ENCODE data around the gene CYB561A3.

The CYB561A3 gene

DNA sequence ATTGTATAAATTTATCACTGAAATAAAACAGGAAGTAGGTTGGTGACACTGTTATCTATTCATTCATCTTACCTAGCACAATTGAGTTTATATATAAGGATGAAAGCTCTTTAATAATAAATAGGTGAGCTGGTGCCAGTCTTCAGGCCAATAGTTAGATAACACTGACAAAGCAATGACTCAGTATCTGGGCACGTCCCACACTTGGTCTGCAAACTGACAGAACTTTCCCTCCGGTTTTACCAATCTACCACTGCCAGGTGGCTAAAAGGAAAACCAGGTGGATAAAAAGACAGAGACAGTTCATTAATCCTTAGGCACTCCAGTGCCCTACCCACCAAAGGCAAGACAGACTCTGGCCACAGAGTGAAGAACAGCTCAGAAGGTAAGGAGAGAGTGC lies 46.4 kb downstream of the CYB561A3 start:
- no peak for DNase-seq

DNA sequence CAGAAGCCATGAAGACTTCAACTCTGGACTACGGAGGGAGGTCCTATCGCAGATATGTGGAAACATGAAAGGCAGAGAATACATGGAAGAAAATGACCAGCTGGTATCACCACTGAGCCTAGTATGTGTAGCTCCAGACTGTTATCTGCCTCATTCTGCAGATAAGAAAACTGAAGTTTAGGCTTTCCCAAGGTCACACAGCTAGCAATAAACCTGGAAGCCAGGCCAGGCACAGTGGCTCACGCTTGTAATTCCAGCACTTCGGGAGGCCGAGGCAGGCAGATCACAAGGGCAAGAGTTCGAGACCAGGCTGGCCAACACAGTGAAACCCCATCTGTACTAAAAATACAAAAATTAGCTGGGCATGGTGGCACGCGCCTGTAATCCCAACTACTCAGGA lies 50.9 kb downstream of the CYB561A3 start:
- no peak for DNase-seq

DNA sequence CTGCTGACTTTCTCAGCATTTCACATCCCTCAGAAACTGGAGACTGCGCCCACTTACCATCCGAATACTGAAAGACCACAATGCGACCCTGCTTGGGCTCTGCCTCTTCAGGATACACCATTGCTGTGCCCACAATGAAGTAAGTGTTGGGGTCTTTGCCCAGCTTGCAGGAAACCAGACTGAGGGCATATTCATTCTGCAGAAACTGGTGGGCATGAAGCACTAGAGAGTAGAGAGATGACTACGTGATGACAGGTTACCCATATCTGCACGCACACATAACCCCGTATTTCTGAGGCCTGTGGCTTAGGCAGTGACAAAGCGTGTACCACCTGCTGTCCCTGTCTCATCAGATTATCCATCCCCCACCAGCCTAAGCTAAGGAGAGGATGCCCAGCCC lies 51.9 kb downstream of the CYB561A3 start:
- no peak for DNase-seq

- no peak for DNase-seq
These were observed 52.5 kb downstream of the CYB561A3 start for GRCh38 chr11:61309141-61309540.

DNA sequence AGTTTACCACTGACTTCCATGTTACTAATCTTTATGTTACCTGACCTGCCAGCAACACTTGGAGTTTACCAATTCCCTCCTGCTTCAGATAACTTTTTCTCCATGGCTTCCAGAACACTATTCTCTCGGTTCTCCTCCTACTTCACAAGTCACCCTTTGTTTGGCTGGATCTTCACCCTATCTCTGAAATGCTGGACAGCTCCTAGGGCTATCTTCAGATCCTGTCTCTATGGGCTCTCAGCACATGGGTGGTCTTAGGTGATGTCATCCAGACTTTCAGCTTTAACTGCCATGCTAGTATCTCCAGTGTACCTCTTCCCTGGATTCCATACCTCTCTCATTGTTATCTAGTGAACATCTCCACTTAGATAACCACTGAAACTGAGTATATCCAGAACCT lies 54.3 kb downstream of the CYB561A3 start:
- DNase-seq, result no peak

GRCh38 chr11:61306221-61306620 lies 55.5 kb downstream of the CYB561A3 start:
- DNase-seq, result no peak

DNA sequence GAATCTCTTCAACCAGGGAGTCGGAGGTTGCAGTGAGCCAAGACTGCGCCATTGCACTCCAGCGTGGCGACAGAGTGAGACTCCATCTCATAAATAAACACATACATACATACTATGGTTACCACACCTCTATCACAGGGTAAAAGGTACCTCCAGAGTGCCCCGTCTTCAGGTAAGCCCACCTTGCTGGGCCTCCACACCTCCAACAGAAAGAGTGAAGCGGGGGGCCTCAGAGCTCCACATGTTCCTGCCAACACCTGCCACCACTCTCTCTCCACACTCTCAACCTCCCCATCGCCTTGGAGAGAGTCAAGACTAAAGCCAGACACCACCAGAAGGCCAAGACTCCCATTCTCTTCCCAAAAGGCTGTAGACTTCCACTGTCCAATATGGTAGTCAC lies 56.3 kb downstream of the CYB561A3 start:
- no peak for DNase-seq

GRCh38 chr11:61303725-61304124 lies 58.0 kb downstream of the CYB561A3 start:
- DNase-seq, result no peak

- no peak for DNase-seq
These were observed 59.1 kb downstream of the CYB561A3 start for GRCh38 chr11:61302550-61302949.
